ENCODE results near the gene SRGAP3.

DNA sequence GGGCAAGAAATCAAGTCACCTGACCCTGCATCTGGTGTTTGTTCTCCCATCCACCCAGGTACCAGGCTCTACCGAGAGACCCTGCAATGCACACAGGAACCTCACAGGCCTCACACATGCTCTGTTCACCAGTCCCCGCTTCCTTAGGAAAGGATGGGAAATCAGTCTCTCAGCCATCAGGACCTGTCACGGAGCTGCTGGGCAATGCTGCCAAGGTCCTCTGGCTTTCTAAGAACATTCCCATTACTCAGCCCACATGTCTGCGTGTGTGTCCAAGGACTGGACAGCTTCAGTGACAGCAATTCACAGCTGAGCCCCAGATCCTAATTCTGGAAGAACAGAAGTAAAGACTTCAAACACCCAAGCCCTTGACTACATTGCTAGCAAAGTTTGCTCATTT lies 6.5 kb upstream of the SRGAP3 start:
- TF ChIP-seq, protein P1, sequence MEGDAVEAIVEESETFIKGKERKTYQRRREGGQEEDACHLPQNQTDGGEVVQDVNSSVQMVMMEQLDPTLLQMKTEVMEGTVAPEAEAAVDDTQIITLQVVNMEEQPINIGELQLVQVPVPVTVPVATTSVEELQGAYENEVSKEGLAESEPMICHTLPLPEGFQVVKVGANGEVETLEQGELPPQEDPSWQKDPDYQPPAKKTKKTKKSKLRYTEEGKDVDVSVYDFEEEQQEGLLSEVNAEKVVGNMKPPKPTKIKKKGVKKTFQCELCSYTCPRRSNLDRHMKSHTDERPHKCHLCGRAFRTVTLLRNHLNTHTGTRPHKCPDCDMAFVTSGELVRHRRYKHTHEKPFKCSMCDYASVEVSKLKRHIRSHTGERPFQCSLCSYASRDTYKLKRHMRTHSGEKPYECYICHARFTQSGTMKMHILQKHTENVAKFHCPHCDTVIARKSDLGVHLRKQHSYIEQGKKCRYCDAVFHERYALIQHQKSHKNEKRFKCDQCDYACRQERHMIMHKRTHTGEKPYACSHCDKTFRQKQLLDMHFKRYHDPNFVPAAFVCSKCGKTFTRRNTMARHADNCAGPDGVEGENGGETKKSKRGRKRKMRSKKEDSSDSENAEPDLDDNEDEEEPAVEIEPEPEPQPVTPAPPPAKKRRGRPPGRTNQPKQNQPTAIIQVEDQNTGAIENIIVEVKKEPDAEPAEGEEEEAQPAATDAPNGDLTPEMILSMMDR (IDR thresholded peaks at IDR 0.05) = no peak
- no peak for TF ChIP-seq EZH2 (IDR thresholded peaks at IDR 0.05; ENCODE audit: borderline replicate concordance, insufficient read depth, low read depth, low read length, poor library complexity, severe bottlenecking)

Measured in B cell (primary cell).